ENCODE results near the gene FOLR1.

Gene FOLR1

DNA sequence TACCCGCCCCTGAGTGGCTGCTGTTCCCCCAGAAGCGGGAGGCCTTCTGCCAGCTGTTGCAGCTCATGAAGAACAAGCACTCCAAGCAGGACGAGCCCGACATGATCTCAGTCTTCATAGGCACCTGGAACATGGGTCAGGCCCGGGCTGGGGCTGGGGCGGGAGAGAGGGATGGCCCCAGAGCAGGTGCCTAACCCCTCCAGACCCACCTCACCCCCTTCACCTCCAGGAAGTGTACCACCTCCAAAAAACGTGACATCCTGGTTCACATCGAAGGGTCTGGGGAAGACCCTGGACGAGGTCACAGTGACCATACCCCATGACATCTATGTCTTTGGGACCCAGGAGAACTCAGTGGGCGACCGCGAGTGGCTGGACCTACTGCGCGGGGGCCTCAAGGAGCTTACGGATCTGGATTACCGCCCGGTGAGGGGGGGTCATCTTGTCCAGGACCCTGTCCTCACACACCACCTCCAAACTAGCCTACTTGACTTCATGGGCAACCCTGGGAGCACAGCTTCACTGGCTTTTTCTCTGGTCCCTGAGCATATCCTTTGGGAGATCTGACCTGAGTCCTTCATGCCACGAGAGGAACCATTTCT is 38.9 kb downstream of the FOLR1 start:
- no peak overlapping the region for H3K4me3 Mint-ChIP-seq
- H3K9me3 Mint-ChIP-seq, result no peaks in the 10 kb centered on the region
- H3K36me3 Mint-ChIP-seq (ENCODE audit: insufficient read depth), result peaks cover 20% of the 10 kb centered on the region
- no peaks in the 10 kb centered on the region for H3K27me3 Mint-ChIP-seq
- DNase-seq (no peak), ATAC-seq (replicated peaks) (no peak)
- no peak overlapping the region for H3K27ac Mint-ChIP-seq
- H3K4me1 Mint-ChIP-seq (ENCODE audit: low read depth in 2 of 2), result peaks cover 18 to 26% of the 10 kb centered on the region in 2 donors

- no peak for ATAC-seq (replicated peaks)
- Mint-ChIP-seq H3K27ac (peak overlapping the region in 1 of 2 donors; percentile 17), H3K36me3 (ENCODE audit: insufficient read depth) (peaks cover 15% of the 10 kb centered on the region), H3K27me3 (no peaks in the 10 kb centered on the region), H3K9me3 (no peaks in the 10 kb centered on the region), H3K4me3 (no peak overlapping the region), H3K4me1 (ENCODE audit: low read depth in 2 of 2) (peaks cover 11 to 18% of the 10 kb centered on the region in 2 donors)
- no peak for DNase-seq
Observed at GRCh38 chr11:72231396-72232259, 39.7 kb downstream of the FOLR1 start.

DNA sequence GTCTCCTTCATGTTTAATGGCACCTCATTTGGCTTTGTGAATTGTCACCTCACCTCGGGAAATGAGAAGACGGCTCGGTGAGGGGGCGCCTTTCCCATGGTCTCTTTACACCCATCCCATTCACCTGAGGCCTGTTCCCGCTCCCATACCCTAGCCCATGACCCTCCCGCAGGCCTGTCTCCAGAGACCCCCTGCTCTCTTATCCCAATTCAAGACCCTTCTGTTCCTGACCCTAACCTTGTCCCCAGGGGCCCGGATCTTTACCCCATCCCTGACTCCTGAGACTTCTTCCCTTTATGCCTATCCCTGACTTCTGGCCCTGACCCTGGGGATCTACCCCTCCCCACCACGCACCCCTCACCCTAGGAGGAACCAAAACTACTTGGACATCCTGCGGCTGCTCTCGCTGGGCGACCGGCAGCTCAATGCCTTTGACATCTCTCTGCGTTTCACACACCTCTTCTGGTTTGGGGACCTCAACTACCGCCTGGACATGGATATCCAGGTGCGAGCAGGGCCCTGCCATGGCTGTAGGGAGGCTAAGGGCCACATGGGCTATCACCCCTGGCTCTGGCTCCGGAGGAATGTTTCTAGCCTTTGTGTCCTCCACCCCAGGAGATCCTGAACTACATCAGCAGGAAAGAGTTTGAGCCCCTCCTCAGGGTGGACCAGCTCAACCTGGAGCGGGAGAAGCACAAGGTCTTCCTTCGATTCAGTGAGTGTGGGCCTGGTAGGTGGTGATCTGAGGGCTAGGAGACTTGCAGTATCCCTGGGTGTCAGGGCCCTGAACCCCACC is 40.5 kb downstream of the FOLR1 start:
- peaks cover 19% of the 10 kb centered on the region for H3K36me3 Mint-ChIP-seq (ENCODE audit: insufficient read depth)
- no peak overlapping the region for H3K4me3 Mint-ChIP-seq
- no peaks in the 10 kb centered on the region for H3K27me3 Mint-ChIP-seq
- H3K9me3 Mint-ChIP-seq, result no peaks in the 10 kb centered on the region
- peaks cover 9 to 18% of the 10 kb centered on the region in 2 donors for H3K4me1 Mint-ChIP-seq (ENCODE audit: low read depth in 2 of 2)
- peak overlapping the region in 1 of 2 donors; percentile 17 for H3K27ac Mint-ChIP-seq
- no peak for ATAC-seq (replicated peaks)
- no peak for DNase-seq

- DNase-seq, result no peak
- Mint-ChIP-seq H3K4me3 (no peak overlapping the region), H3K27me3 (no peaks in the 10 kb centered on the region), H3K36me3 (ENCODE audit: insufficient read depth) (peaks cover 19% of the 10 kb centered on the region), H3K4me1 (ENCODE audit: low read depth in 2 of 2) (peaks cover 6 to 18% of the 10 kb centered on the region in 2 donors), H3K27ac (peak overlapping the region in 1 of 2 donors; percentile 66), H3K9me3 (no peaks in the 10 kb centered on the region)
- ATAC-seq (replicated peaks), result no peak
Observed at GRCh38 chr11:72233056-72233772, 41.3 kb downstream of the FOLR1 start.

DNA sequence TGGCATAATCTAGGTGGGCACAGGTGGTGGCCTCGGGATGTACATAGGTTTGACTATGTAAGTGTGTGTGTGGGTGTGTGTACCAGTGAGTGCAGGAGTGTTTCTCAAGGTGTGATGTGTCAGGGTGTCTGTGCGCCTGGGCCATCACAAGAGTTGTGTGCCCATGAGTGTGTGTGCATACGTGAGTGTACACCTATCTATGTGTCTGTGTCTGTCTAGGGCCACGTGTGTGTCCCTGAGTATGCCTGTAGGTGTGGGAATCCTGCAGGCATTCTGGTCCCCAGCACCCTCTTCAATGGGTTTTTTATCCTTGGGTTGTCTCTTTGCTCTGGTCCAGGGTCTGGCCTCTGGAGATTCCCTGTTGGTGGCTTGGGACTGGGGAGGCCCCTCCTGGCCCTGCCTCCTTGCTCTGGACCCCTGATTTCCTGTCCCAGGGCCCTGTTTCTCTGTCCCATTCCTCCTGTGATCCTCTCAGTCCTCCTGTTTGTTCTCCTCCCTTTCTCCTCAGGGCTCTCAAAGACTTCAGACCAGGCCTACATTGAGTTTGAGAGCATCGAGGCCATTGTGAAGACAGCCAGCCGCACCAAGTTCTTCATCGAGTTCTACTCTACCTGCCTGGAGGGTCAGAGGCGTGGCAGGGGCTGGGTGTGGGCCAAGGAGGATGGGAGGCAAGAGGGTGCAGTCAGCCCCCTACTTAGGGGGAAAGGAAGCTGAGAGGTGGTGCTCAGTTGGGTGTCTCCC is 42.0 kb downstream of the FOLR1 start:
- ATAC-seq (replicated peaks), result no peak
- H3K4me1 Mint-ChIP-seq (ENCODE audit: low read depth in 2 of 2), result peaks cover 5 to 14% of the 10 kb centered on the region in 2 donors
- peaks cover 22% of the 10 kb centered on the region for H3K36me3 Mint-ChIP-seq (ENCODE audit: insufficient read depth)
- H3K27ac Mint-ChIP-seq, result peak overlapping the region; percentile 4 to 66
- H3K4me3 Mint-ChIP-seq, result no peak overlapping the region
- DNase-seq, result no peak
- peaks cover 0 to 4% of the 10 kb centered on the region in 2 donors for H3K27me3 Mint-ChIP-seq
- no peaks in the 10 kb centered on the region for H3K9me3 Mint-ChIP-seq

DNA sequence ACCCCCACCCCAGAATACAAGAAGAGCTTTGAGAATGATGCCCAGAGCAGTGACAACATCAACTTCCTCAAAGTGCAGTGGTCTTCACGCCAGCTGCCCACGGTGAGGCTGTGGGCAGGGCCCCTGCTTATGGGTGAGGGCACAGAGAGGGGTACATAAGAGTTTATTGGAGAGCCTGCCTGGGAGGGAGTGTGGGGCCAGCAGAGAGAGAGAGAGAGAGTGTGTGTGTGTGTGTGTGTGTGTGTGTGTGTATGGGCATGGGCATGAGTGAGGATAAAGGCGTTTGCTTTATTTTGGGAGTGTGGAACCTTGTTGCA is 42.5 kb downstream of the FOLR1 start:
- H3K36me3 Mint-ChIP-seq (ENCODE audit: insufficient read depth), result peaks cover 18% of the 10 kb centered on the region
- peaks cover 5 to 9% of the 10 kb centered on the region in 2 donors for H3K27me3 Mint-ChIP-seq
- ATAC-seq (replicated peaks) (no peak), DNase-seq (no peak)
- H3K9me3 Mint-ChIP-seq, result no peaks in the 10 kb centered on the region
- no peak overlapping the region for H3K4me3 Mint-ChIP-seq
- H3K27ac Mint-ChIP-seq, result peak overlapping the region; percentile 4 to 66
- peaks cover 4 to 14% of the 10 kb centered on the region in 2 donors for H3K4me1 Mint-ChIP-seq (ENCODE audit: low read depth in 2 of 2)

GRCh38 chr11:72234920-72235319 is 43.0 kb downstream of the FOLR1 start:
- Mint-ChIP-seq H3K27ac (peak overlapping the region; percentile 4 to 66), H3K36me3 (ENCODE audit: insufficient read depth) (peaks cover 18% of the 10 kb centered on the region), H3K4me1 (ENCODE audit: low read depth in 2 of 2) (peaks cover 4 to 15% of the 10 kb centered on the region in 2 donors), H3K4me3 (no peak overlapping the region), H3K27me3 (peaks cover 6 to 14% of the 10 kb centered on the region in 2 donors), H3K9me3 (no peaks in the 10 kb centered on the region)
- ATAC-seq (replicated peaks) (no peak), DNase-seq (no peak)

- Mint-ChIP-seq H3K9me3 (no peaks in the 10 kb centered on the region), H3K27me3 (peaks cover 11 to 20% of the 10 kb centered on the region in 2 donors), H3K4me1 (ENCODE audit: low read depth in 2 of 2) (peaks cover 7 to 19% of the 10 kb centered on the region in 2 donors), H3K4me3 (no peak overlapping the region), H3K36me3 (ENCODE audit: insufficient read depth) (peaks cover 18% of the 10 kb centered on the region), H3K27ac (no peak overlapping the region)
- DNase-seq, result no peak
- ATAC-seq (replicated peaks), result no peak
Observed at GRCh38 chr11:72235351-72236057, 43.6 kb downstream of the FOLR1 start.

- ATAC-seq (replicated peaks) (no peak), DNase-seq (no peak)
- Mint-ChIP-seq H3K36me3 (ENCODE audit: insufficient read depth) (peaks cover 18% of the 10 kb centered on the region), H3K27ac (no peak overlapping the region), H3K4me3 (no peak overlapping the region), H3K4me1 (ENCODE audit: low read depth in 2 of 2) (peaks cover 12 to 25% of the 10 kb centered on the region in 2 donors), H3K9me3 (no peaks in the 10 kb centered on the region), H3K27me3 (peaks cover 18 to 26% of the 10 kb centered on the region in 2 donors)
Observed at GRCh38 chr11:72236083-72236697, 44.2 kb downstream of the FOLR1 start.

GRCh38 chr11:72236774-72237111 is 44.8 kb downstream of the FOLR1 start:
- Mint-ChIP-seq H3K27me3 (peaks cover 23 to 32% of the 10 kb centered on the region in 2 donors), H3K36me3 (ENCODE audit: insufficient read depth) (peaks cover 15% of the 10 kb centered on the region), H3K4me3 (no peak overlapping the region), H3K9me3 (no peaks in the 10 kb centered on the region), H3K4me1 (ENCODE audit: low read depth in 2 of 2) (peaks cover 12 to 25% of the 10 kb centered on the region in 2 donors), H3K27ac (no peak overlapping the region)
- ATAC-seq (replicated peaks), result no peak
- no peak for DNase-seq

DNA sequence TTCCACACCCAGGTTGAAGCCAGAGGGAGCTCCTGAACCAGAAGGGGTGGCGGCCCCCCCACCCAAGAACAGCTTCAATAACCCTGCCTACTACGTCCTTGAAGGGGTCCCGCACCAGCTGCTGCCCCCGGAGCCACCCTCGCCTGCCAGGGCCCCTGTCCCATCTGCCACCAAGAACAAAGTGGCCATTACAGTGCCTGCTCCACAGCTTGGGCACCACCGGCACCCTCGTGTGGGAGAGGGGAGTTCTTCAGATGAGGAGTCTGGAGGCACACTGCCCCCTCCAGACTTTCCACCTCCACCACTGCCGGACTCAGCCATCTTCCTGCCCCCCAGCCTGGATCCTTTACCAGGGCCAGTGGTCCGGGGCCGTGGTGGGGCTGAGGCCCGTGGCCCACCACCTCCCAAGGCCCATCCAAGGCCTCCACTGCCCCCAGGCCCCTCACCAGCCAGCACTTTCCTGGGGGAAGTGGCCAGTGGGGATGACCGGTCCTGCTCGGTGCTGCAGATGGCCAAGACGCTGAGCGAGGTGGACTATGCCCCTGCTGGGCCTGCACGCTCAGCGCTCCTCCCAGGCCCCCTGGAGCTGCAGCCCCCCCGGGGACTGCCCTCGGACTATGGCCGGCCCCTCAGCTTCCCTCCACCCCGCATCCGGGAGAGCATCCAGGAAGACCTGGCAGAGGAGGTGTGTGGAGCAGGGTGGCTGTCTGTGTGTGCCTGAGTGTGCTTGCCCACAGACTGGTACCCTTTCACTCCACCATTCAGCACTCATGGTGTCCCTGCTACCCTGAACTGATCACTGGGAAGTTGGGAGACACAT is 45.4 kb downstream of the FOLR1 start:
- DNase-seq (no peak), ATAC-seq (replicated peaks) (no peak)
- Mint-ChIP-seq H3K4me3 (no peak overlapping the region), H3K9me3 (no peaks in the 10 kb centered on the region), H3K27ac (peak overlapping the region in 1 of 2 donors; percentile 18), H3K36me3 (ENCODE audit: insufficient read depth) (peaks cover 13% of the 10 kb centered on the region), H3K4me1 (ENCODE audit: low read depth in 2 of 2) (peaks cover 16 to 25% of the 10 kb centered on the region in 2 donors), H3K27me3 (peaks cover 29 to 38% of the 10 kb centered on the region in 2 donors)

Data from effector memory CD8-positive, alpha-beta T cell (primary cell).